Heart left ventricle (tissue), 13 donors: Measurements from ENCODE around the gene FAM170B.

ENCODE experiments used
- POLR2A ChIP-seq, 2 donors: fragments of 450-650 bp; IDR thresholded peaks; one replicate each; pipeline ENCODE4 v1.6.1; 2017; ENCODE audit warnings: antibody characterized with exemption in 2 of 2, mild to moderate bottlenecking in 2 of 2, moderate library complexity in 2 of 2
- TF ChIP-seq, protein P1 (sequence below), 12 donors: fragments of 200-600 bp; sonication (generic) in 4 of 12; IDR thresholded peaks; one replicate each; pipeline versions ENCODE4 v1.5.0 to v1.8.0; 2018 to 2022; ENCODE audit warnings: antibody characterized with exemption in 12 of 12, mild to moderate bottlenecking in 5 of 12
- donor health status: ischemic (EF 13 %, LVEDD 7.1; RV severe dilation, severe dysfunction).
- donor health status: DM: no; HTN: yes; CAD: no.
- donor health status: DM: no; HTN: no; CAD: no.
- donor health status: ischemic (EF 25% LVEDD 6.9; RV normal size, moderate dysfunction).
- donor health status: ischemic (EF 25% LVEDD 5.7; RV mildly dilated, moderate dysfunction).
- donor health status: ischemic (EF 35%, LVEDD 5.7; RV mildly dilated, moderate dysfunction).
- donor health status: nonischemic (EF 11% LVEDD 7.7; RV severe dilation, severe dysfunction).
- donor health status: DM: yes; HTN: yes; CAD: no.
- donor health status: PGD.
- donor health status: ischemic (EF 29% LVEDD 5.4; RV normal size, mild dysfunction).
- donor health status: nonischemic (EF 23%, LVEDD 6.1; RV moderate dilation, normal function).

DNA sequence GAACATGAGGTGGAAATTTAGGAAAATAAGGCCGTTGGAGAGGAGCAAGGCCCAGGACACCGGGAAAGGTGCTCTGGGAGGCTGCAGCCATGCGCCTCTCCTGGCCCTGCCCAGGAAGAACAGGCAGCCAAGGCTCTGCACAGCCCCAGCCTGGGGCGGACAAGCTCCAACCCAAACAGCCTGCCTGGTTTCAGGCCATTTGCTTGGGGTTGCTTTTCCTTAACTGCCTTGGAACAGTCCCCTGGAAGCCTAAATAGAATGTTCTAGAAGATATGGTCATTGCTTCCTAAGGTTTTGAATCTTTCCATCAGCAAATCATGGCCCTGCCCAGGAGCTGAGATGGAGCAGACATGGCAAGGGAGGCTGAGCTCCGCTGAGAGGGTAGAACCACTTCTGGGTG lies 29.5 kb downstream of the FAM170B start:
- TF ChIP-seq POLR2A (IDR thresholded peaks at IDR 0.05), result no peak
- TF ChIP-seq, protein P1, sequence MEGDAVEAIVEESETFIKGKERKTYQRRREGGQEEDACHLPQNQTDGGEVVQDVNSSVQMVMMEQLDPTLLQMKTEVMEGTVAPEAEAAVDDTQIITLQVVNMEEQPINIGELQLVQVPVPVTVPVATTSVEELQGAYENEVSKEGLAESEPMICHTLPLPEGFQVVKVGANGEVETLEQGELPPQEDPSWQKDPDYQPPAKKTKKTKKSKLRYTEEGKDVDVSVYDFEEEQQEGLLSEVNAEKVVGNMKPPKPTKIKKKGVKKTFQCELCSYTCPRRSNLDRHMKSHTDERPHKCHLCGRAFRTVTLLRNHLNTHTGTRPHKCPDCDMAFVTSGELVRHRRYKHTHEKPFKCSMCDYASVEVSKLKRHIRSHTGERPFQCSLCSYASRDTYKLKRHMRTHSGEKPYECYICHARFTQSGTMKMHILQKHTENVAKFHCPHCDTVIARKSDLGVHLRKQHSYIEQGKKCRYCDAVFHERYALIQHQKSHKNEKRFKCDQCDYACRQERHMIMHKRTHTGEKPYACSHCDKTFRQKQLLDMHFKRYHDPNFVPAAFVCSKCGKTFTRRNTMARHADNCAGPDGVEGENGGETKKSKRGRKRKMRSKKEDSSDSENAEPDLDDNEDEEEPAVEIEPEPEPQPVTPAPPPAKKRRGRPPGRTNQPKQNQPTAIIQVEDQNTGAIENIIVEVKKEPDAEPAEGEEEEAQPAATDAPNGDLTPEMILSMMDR (IDR thresholded peaks at IDR 0.05), result no peak
